Gastroesophageal sphincter (tissue), 3 donors: ENCODE data around the gene PMP22.

Experiments
- CTCF ChIP-seq, 4 experiments: fragments of 200-600 bp in 2 of 4; fragments of 450-650 bp in 2 of 4; sonication (generic) in 1 of 4; IDR thresholded peaks; one replicate each; pipeline ENCODE4 v1.5.1; 2017 to 2019; ENCODE audit warnings: antibody characterized with exemption in 4 of 4, mild to moderate bottlenecking in 2 of 4, moderate library complexity in 2 of 4
- POLR2AphosphoS5 ChIP-seq: sonication (generic); formaldehyde crosslinking; IDR thresholded peaks from one replicate; pipeline ENCODE4 v1.6.1; 2017; ENCODE audit warnings: antibody characterized with exemption

- TF ChIP-seq POLR2AphosphoS5 (no peak), CTCF (IDR thresholded peaks at IDR 0.05) (peak in 3 of 4 experiments; percentile 7 to 31 (median 9))
Observed at GRCh38 chr17:15247891-15248529, 17.1 kb downstream of the PMP22 start.
